Activated CD4-positive, alpha-beta memory T cell treated with anti-CD3 and anti-CD28 coated beads, Interleukin-2, amount 10 ng/mL, durations not matched to agents 7 days and 5 days (primary cell): Measurements from ENCODE around the gene SP140. TPM values are rescaled to one million over a fixed set of nuclear protein-coding genes. Genes with fewer than 3 reads are reported as not detected.

Source experiments
- CTCF ChIA-PET: fragments of 350-600 bp; sonication (Branson Sonifier 250); formaldehyde crosslinking; loops from one replicate; lab custom pipeline; 2021; ENCODE audit warnings: antibody characterized with exemption, inconsistent platforms; lab: Charles Lee
- POLR2A ChIA-PET: fragments of 350-600 bp; sonication (Branson Sonifier 250); formaldehyde crosslinking; loops from one replicate; lab custom pipeline; 2021; ENCODE audit warnings: antibody characterized with exemption; lab: Charles Lee
- DNase-seq: peaks from one replicate; pipeline ENCODE4 v3.0.0-alpha.2; 2020
- H3K27ac Mint-ChIP-seq: one replicate; pipeline ENCODE4 v1.8.0; 2021; ENCODE audit warnings: mild to moderate bottlenecking, mixed read lengths
- H3K27me3 Mint-ChIP-seq: one replicate; pipeline ENCODE4 v1.8.0; 2021; ENCODE audit warnings: mixed read lengths
- H3K36me3 Mint-ChIP-seq: one replicate; pipeline ENCODE4 v1.8.0; 2021; ENCODE audit warnings: low read depth, mixed read lengths
- H3K4me1 Mint-ChIP-seq: one replicate; pipeline ENCODE4 v1.8.0; 2021; ENCODE audit warnings: mixed read lengths
- H3K4me3 Mint-ChIP-seq: one replicate; pipeline ENCODE4 v1.8.0; 2021; ENCODE audit warnings: mild to moderate bottlenecking, mixed read lengths
- H3K9me3 Mint-ChIP-seq: one replicate; pipeline ENCODE4 v1.8.0; 2021; ENCODE audit warnings: mixed read lengths
- total RNA-seq, 2 experiments: library from RNA; stranded (reverse); gene quantifications; one replicate each; pipeline ENCODE4 v1.2.3, GENCODE V29; 2021

SP140 gene
- total RNA-seq, 2 experiments from 2014 or later, result 132 to 137 TPM

DNA sequence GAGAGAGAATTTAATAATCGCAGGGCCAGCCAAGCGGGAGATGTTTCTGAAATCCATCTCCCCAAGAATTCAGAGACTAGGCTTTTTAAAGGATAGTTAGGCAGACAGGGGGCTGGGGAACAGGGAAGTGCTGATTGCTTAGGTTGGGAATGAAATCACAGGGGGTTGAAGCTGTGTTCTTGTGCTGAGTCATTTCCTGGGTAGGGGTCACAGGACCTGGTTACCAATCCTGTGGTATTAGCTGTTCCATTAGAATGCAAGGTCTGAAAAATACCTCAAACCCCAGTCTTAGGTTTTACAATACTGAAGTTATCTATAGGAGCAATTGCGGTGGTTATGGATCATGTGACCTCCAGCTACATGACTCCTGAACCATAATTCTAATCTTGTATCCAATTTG is 4.6 kb downstream of the SP140 start:
- Mint-ChIP-seq H3K36me3 (peaks cover 60% of the 10 kb centered on the region), H3K27ac (peak overlapping the region; percentile 60), H3K4me1 (peaks cover 70% of the 10 kb centered on the region), H3K9me3 (peaks cover 15% of the 10 kb centered on the region), H3K4me3 (peak overlapping the region; percentile 52), H3K27me3 (no peaks in the 10 kb centered on the region)
- ChIA-PET CTCF (interaction anchor here (1.2 kb wide), 1 partner anchor 163 kb away, joined by 3 read pairs; no protein-coding TSS in a partner anchor), POLR2A (interaction anchor here (1.0 to 1.6 kb wide), 4 partner anchors 10 to 97 kb away, joined by 3 to 6 read pairs (median 5); partner anchors contain the start of genes SP110 and SP140L)
- DNase-seq, result no peak

DNA sequence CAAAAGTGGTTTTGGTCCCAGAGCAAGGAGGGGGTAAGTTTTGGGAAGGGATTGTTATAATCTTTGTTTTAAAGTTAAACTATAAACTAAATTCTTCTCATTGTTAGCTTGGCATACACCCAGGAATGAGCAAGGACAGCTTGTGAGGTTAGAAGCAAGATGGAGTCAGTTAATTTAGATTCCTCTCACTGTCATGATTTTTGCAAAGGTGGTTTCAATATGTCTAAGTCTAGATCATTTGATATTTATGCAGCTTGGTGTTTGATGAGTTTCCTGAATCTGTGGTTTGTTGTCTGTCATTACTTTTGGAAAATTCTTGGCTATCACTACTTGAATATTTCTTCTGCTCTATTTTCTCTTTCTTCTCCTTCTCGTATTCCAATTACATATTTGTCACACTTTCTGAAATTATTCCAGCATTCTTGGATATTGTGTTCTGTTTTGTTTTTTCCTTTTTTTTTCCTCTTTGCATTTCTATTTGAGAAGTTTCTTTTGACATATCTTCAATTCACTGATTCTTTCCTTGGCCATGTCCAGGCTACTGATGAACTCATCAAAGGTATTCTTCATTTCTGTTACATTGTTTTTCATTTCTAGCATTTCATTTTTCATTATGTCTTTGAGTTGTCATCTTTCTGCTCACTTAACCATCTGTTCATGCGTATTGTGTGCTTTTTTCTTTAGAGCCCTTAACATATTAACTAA is 5.1 kb downstream of the SP140 start:
- peaks cover 15% of the 10 kb centered on the region for H3K9me3 Mint-ChIP-seq
- H3K27ac Mint-ChIP-seq, result peak overlapping the region; percentile 60
- no peak for DNase-seq
- H3K4me1 Mint-ChIP-seq, result peaks cover 72% of the 10 kb centered on the region
- no peaks in the 10 kb centered on the region for H3K27me3 Mint-ChIP-seq
- CTCF ChIA-PET, result interaction anchor here (1.2 kb wide), 1 partner anchor 164 kb away, joined by 3 read pairs; no protein-coding TSS in a partner anchor
- POLR2A ChIA-PET, result interaction anchor here (1.0 to 1.6 kb wide), 4 partner anchors 10 to 96 kb away, joined by 3 to 6 read pairs (median 5); partner anchors contain the start of genes SP110 and SP140L
- peak overlapping the region; percentile 52 for H3K4me3 Mint-ChIP-seq
- H3K36me3 Mint-ChIP-seq, result peaks cover 66% of the 10 kb centered on the region

DNA sequence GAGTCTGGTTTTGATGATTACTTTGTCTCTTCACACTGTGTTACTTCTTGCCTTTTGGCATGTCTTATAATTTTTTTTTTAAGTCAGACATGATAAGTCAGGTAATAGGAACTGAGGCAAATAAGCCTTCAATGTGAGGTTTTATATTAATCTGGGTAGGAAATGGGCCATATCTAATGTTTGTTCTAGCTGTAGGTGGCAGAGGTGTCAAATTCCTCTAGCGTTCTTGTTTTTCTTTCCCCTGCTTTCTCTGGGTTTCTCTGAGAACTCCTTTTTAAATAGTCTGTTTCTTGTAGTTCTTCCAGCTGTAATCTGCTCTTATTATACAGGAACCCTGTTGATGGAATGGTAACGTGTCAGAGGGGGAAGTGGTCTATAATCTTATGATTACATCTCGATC is 5.7 kb downstream of the SP140 start:
- Mint-ChIP-seq H3K4me3 (no peak overlapping the region), H3K36me3 (peaks cover 70% of the 10 kb centered on the region), H3K4me1 (peaks cover 75% of the 10 kb centered on the region), H3K27me3 (no peaks in the 10 kb centered on the region), H3K9me3 (peaks cover 15% of the 10 kb centered on the region), H3K27ac (peak overlapping the region; percentile 55)
- ChIA-PET CTCF (interaction anchor here (1.2 kb wide), 1 partner anchor 164 kb away, joined by 3 read pairs; no protein-coding TSS in a partner anchor), POLR2A (interaction anchor here (0.6 kb wide), 1 partner anchor 104 kb away, joined by 3 read pairs; no protein-coding TSS in a partner anchor)
- DNase-seq, result no peak

DNA sequence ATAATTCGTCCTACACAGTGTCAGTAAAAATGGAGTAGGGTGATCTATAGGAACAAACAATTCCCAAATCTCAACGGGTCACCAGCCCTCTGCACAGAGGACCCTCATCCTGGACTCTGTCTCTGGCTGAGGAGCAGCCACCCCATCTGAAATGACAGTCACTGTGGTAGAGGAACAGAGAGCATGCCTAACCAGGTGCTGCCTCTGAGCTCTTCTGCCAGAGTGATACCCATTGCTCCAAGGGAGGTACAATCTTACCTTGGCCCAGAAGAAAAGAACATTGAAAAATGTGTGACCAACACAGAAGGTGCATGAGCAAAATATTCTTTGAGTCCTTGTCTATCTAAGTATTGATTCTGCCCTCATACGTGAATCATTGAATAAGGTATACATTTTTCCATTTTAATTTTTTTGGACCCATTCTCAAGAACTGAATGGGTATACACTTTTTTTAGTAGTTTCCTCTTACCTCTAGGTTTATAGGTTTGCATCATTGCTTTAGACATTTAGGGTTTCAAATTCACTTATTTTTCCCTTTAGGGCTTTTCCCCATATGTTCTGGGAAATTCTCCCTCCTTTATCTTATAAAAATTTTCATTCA is 8.7 kb downstream of the SP140 start:
- Mint-ChIP-seq H3K27ac (peak overlapping the region; percentile 66), H3K9me3 (peaks cover 15% of the 10 kb centered on the region), H3K4me3 (no peak overlapping the region), H3K36me3 (peaks cover 85% of the 10 kb centered on the region), H3K4me1 (peaks cover 61% of the 10 kb centered on the region), H3K27me3 (no peaks in the 10 kb centered on the region)
- POLR2A ChIA-PET, result interaction anchor here (1.1 kb wide), 1 partner anchor 9 kb away, joined by 4 read pairs; the partner anchor contains the start of gene SP140
- CTCF ChIA-PET, result no interaction called here
- no peak for DNase-seq

DNA sequence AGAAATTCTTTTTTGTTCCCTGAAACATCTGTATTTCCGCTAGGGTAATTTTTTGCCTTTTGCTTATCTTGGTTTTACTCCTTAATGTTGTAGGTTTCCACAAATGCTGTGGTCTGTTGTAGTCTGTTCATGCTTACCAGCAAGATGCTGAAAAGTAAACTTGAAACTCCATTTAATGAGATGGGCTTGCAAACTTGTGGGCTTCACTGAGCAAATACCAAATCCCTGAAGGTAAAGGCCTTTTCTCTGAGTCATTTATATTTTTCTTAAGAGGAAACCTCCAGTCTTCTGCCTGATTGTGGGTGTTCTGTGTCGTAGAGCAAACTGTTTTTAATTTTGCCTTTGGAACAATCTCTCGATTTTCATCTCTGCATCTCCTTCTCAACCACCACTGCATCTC is 9.3 kb downstream of the SP140 start:
- peak overlapping the region; percentile 81 for H3K27ac Mint-ChIP-seq
- ChIA-PET POLR2A (no interaction called here), CTCF (no interaction called here)
- peaks cover 14% of the 10 kb centered on the region for H3K9me3 Mint-ChIP-seq
- no peaks in the 10 kb centered on the region for H3K27me3 Mint-ChIP-seq
- H3K36me3 Mint-ChIP-seq, result peaks cover 82% of the 10 kb centered on the region
- no peak overlapping the region for H3K4me3 Mint-ChIP-seq
- DNase-seq, result no peak
- H3K4me1 Mint-ChIP-seq, result peaks cover 59% of the 10 kb centered on the region

DNA sequence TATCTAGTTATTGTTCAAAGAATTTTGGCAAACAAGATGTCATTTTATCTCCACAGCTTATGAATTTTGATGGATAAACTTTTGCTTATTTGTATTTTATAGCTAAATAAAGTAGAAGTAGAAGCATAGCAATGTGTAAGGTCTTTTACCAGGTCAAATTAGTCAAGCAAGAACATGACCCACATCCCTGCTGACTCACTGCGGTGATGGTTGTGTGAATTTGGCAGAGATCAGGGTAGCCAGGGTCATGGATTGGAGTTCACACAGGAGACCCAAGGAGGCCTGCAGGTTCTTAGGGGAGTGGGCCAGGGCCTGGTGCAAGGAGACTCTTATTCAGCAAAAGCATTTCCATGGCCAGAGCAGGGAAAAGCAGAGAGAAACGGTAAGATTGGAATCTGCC is 18.7 kb downstream of the SP140 start:
- no peaks in the 10 kb centered on the region for H3K27me3 Mint-ChIP-seq
- POLR2A ChIA-PET, result interaction anchor here (1.1 kb wide), 1 partner anchor 18 kb away, joined by 3 read pairs; the partner anchor contains the start of gene SP140
- H3K27ac Mint-ChIP-seq, result no peak overlapping the region
- no peak for DNase-seq
- no peaks in the 10 kb centered on the region for H3K9me3 Mint-ChIP-seq
- CTCF ChIA-PET, result no interaction called here
- no peaks in the 10 kb centered on the region for H3K36me3 Mint-ChIP-seq
- H3K4me3 Mint-ChIP-seq, result no peak overlapping the region
- H3K4me1 Mint-ChIP-seq, result no peaks in the 10 kb centered on the region

DNA sequence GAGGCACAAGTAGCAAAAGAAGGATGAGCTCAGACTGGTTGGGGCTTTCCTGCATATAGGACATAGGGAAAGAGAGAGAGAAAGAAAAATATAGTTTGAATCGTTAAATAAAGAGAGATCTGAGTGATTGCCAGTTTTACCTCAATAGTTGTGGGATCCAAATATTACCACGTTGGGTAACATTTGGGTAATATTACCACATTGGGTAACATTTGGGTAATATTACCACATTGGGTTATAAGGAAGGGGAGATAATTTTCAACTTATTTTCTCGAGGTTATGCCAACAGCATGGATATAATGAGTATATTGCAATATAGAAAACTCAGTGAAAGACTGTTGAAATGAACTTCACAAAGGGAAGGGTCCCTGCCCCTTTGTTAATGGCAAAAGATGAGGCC is 20.7 kb downstream of the SP140 start:
- Mint-ChIP-seq H3K36me3 (no peaks in the 10 kb centered on the region), H3K4me1 (no peaks in the 10 kb centered on the region), H3K4me3 (no peak overlapping the region), H3K27me3 (no peaks in the 10 kb centered on the region), H3K27ac (no peak overlapping the region), H3K9me3 (no peaks in the 10 kb centered on the region)
- DNase-seq, result no peak
- ChIA-PET POLR2A (no interaction called here), CTCF (no interaction called here)

DNA sequence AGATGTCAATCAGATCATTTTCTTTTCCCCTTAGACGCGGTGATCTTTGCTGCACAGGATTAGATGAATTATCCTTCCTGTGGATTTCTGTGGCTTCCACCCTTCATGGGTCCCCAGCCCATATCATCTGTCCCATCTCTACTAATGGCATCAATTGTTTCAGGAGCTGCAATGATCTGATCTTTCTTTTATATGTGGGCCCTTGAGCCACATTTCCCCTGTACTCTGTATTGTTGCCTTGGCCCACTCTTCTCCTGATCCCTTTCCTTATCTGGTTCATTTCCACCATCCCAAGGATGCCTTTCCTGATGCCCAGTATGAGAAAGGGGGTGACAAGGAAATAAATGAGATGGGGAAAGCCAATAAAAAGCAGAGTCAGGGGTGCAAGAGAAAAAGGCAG is 24.7 kb downstream of the SP140 start:
- Mint-ChIP-seq H3K27ac (no peak overlapping the region), H3K4me1 (no peaks in the 10 kb centered on the region), H3K9me3 (no peaks in the 10 kb centered on the region), H3K4me3 (no peak overlapping the region), H3K36me3 (no peaks in the 10 kb centered on the region), H3K27me3 (no peaks in the 10 kb centered on the region)
- ChIA-PET POLR2A (interaction anchor here (0.8 to 1.2 kb wide), 2 partner anchors 22 to 24 kb away, joined by 3 read pairs; no protein-coding TSS in a partner anchor), CTCF (no interaction called here)
- DNase-seq, result no peak

DNA sequence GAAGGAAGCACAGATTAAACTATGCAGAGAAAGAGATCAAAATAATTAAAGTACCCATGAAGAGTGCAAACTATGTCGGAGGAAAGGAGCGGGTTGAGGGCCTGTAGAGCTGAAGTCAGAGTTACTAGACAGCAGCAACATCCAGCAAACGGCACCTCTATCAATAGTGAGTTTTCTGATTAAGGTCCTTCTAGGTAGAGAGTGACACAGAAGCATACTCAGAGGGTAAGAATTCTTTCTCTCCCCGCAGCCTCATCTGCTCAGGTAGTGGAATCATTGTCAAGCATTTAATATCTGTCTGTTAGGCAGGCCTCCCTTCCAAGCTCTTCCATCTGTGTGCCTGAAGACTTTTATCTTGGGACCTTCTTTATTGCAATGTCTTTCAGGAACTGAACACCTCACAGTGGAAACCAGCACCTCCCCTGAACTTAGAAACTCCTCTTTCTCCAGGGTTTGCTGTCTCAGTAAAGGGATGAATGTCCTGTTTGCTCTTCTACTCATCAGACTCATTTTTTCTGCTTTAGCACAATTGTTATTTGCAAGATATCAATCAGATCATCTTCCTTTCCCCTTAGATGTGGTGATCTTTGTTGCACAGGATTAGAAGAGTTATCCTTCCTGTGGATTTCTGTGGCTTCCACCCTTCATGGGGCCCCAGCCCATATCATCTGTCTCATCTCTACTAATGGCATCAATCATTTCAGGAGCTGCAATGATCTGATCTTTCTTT is 28.8 kb downstream of the SP140 start:
- Mint-ChIP-seq H3K4me3 (no peak overlapping the region), H3K27me3 (no peaks in the 10 kb centered on the region), H3K4me1 (peaks cover 12% of the 10 kb centered on the region), H3K9me3 (no peaks in the 10 kb centered on the region), H3K27ac (no peak overlapping the region), H3K36me3 (peaks cover 27% of the 10 kb centered on the region)
- CTCF ChIA-PET, result no interaction called here
- DNase-seq, result peak; percentile 45
- POLR2A ChIA-PET, result interaction anchor here (1.0 to 3.6 kb wide), 9 partner anchors 8 to 403 kb away, joined by 3 to 16 read pairs (median 6); partner anchors contain the start of genes SP110, SP140 and SP140L

DNA sequence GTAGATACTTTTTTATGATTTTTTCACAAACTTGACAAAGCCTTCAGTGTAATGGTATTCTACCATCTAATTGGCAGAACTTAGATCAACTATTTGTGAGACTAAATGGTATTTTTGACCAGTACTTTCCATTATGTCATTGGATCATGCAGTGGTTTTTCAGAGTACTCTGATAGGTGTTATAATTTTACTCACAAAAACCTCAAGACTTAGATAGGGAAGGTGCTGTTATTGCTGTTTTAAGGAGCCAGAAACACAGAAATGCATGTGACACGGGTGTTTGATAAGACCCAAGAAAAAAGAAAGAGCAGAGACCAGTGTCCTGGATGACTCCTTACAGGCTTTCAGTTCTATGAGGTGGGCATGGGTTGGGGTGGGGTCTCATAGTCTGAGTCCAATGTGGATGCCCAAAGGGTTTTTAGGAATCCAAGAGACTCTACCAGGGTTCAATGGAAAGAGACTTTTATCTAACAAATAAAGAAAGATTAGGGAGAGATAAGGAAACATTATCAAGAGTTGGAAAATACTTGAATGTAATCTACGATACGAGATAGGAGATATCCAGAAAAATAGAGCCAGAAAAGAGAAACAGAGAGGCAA is 31.3 kb downstream of the SP140 start:
- POLR2A ChIA-PET, result no interaction called here
- DNase-seq, result no peak

DNA sequence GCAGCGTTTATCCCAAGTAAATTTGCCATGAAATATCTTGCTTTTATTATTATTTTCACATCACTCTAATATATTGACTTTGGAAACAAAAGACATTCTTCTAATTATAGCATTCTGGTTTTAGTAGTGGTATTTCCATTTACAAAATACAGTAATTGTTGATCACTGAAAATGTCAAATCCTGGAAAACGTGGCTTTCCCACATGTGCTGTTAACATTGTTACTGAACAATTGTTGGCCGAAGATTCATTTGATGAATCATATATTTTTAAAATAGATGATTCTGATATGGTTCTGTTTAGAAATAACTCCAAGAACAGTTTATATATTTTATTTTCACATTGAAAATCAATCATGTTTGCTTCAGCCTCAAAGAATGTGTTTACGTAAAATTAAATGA is 32.9 kb downstream of the SP140 start:
- Mint-ChIP-seq H3K9me3 (peaks cover 14% of the 10 kb centered on the region), H3K4me3 (no peak overlapping the region), H3K27me3 (no peaks in the 10 kb centered on the region), H3K4me1 (peaks cover 46% of the 10 kb centered on the region), H3K27ac (no peak overlapping the region), H3K36me3 (peaks cover 67% of the 10 kb centered on the region)
- ChIA-PET CTCF (no interaction called here), POLR2A (no interaction called here)
- no peak for DNase-seq

More for the DNA sequence above, 31.3 kb downstream of the SP140 start:
- H3K4me1 Mint-ChIP-seq, result peaks cover 31% of the 10 kb centered on the region
- peaks cover 51% of the 10 kb centered on the region for H3K36me3 Mint-ChIP-seq
- CTCF ChIA-PET, result interaction anchor here (1.2 kb wide), 1 partner anchor 62 kb away, joined by 3 read pairs; no protein-coding TSS in a partner anchor
- no peaks in the 10 kb centered on the region for H3K27me3 Mint-ChIP-seq
- no peak overlapping the region for H3K4me3 Mint-ChIP-seq
- H3K9me3 Mint-ChIP-seq, result peaks cover 14% of the 10 kb centered on the region
- no peak overlapping the region for H3K27ac Mint-ChIP-seq

DNA sequence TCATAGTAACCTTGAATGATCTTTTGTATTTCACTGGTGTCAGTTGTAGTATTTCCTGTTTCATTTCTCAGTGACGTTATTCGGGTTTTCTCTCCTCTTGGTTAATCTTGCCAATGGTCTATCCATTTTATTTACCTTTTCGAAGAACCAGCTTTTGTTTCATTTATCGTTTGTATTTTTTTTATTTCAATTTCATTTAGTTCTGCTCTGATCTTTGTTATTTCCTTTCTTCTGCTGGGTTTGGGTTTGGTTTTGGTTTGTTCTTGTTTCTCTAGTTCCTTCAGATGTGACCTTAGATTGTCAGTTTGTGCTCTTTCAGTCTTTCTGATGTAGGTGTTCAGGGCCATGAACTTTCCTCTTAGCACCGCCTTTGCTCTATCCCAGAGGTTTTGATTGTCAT is 36.7 kb downstream of the SP140 start:
- H3K4me1 Mint-ChIP-seq, result peaks cover 61% of the 10 kb centered on the region
- no peaks in the 10 kb centered on the region for H3K27me3 Mint-ChIP-seq
- ChIA-PET CTCF (no interaction called here), POLR2A (interaction anchor here (0.8 to 1.5 kb wide), 5 partner anchors 9 to 64 kb away, joined by 3 to 4 read pairs (median 3); partner anchors contain the start of genes SP110 and SP140L)
- peak overlapping the region; percentile 78 for H3K27ac Mint-ChIP-seq
- no peak for DNase-seq
- peaks cover 14% of the 10 kb centered on the region for H3K9me3 Mint-ChIP-seq
- peaks cover 90% of the 10 kb centered on the region for H3K36me3 Mint-ChIP-seq
- H3K4me3 Mint-ChIP-seq, result peak overlapping the region; percentile 52
